ENCODE data around the gene EPHA3. TPM values are rescaled to one million over a fixed set of nuclear protein-coding genes. Genes with fewer than 3 reads are reported as not detected.

EPHA3 gene
- total RNA-seq, result under 0.01 and 0.11 TPM in 2 replicates

DNA sequence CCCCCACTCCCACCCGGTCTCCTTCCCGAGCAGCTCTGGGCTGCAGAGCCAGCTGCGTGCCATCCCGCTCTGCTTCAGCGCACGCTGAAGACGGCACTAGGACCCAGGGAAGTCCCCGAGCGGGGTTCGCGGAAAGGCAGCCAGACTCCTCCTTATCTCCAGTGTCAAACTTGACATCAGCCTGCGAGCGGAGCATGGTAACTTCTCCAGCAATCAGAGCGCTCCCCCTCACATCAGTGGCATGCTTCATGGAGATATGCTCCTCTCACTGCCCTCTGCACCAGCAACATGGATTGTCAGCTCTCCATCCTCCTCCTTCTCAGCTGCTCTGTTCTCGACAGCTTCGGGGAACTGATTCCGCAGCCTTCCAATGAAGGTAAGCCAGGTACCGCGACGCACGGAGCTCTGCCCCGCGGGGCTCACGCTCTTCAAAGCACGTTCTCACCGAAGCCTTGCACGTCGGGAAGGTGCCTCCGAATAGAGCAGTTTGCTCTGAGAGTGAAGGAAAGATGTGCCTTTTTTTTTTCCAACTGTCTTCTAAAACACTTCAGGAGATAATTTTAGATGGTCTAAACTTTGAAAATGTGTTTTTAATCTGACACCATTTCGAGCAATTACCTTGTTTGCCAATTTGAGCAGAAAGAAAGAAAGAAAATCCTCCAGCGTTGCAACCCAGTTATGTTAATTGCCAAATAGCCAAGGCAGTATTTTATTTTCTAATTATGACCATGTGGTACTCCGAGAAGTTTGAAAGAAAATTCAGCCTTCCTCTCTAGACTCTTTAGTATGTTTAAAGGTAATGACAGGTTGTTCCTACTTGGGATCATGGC is at the start of gene EPHA3:
EPHA3 (plus strand) TSS at position 161 of the 830 bp plus-strand sequence; CDS start at position 289, 128 bp downstream.

